Endothelial cell of umbilical vein (primary cell): ENCODE measurements around the gene SLC25A21. TPM values are rescaled to one million over a fixed set of nuclear protein-coding genes. Genes with fewer than 3 reads are reported as not detected.
"Not testable (repeated sequence)": the region's sequence is repeated elsewhere in the genome, so short reads cannot be mapped to it uniquely, and the experiment has no call there.

ENCODE experiments used
- BruUV-seq: library from RNA; stranded (reverse); fragments of 400-500 nt; replicated peaks from 2 replicates; lab custom pipeline; 2021; lab: Mats Ljungman, UMichigan
- CTCF ChIA-PET: fragments of 300-600, 350-600 bp; sonication (Branson Sonifier 250); formaldehyde crosslinking; loops from one replicate; lab custom pipeline; 2021; ENCODE audit warnings: antibody characterized with exemption, inconsistent platforms; lab: Charles Lee
- POLR2A ChIA-PET: fragments of 300-600, 350-600 bp; sonication (Branson Sonifier 250); formaldehyde crosslinking; loops from one replicate; lab custom pipeline; 2021; ENCODE audit warnings: antibody characterized with exemption, inconsistent platforms; lab: Charles Lee
- DNase-seq: peaks from one replicate; pipeline ENCODE4 v3.0.0-alpha.2; 2011; ENCODE audit warnings: low read depth, low spot score
- FAIRE-seq: peaks from 2 replicates; lab custom pipeline; 2011; peaks lifted over from hg19 to GRCh38; lab: Jason Lieb, UNC
- H2AFZ ChIP-seq: 2 replicates; pipeline ENCODE4 v1.6.0; 2012; ENCODE audit warnings: low read depth, low read length, control low read depth, inconsistent platforms
- H3K27ac ChIP-seq: 2 replicates; pipeline ENCODE4 v1.5.1; 2011; ENCODE audit warnings: low read depth, mild to moderate bottlenecking, control low read depth, low read length, moderate library complexity; ENCODE audit not compliant: insufficient read depth
- H3K27me3 ChIP-seq, 2 experiments: 2 replicates each; pipeline versions ENCODE4 v1.6.0 to v1.6.1; 2011; ENCODE audit warnings: low read length in 2 of 2, mixed read lengths in 1 of 2; ENCODE audit not compliant: control insufficient read depth in 2 of 2, insufficient read depth in 2 of 2
- H3K36me3 ChIP-seq, 2 experiments: 2 replicates in 1 of 2; 3 replicates in 1 of 2; pipeline ENCODE4 v1.5.1; 2011; ENCODE audit warnings: low read length in 2 of 2, mild to moderate bottlenecking in 1 of 2, moderate library complexity in 1 of 2; ENCODE audit not compliant: control insufficient read depth in 2 of 2, insufficient read depth in 2 of 2; ENCODE audit errors: extremely low read depth in 1 of 2
- H3K4me1 ChIP-seq: 3 replicates; pipeline ENCODE4 v1.5.1; 2011; ENCODE audit warnings: mild to moderate bottlenecking, low read length; ENCODE audit not compliant: control insufficient read depth, insufficient read depth; ENCODE audit errors: extremely low read depth
- H3K4me2 ChIP-seq: 2 replicates; pipeline ENCODE4 v1.6.1; 2011; ENCODE audit warnings: low read length, control low read depth, mixed read lengths; ENCODE audit not compliant: insufficient read depth
- H3K4me3 ChIP-seq, 3 experiments: fragments of 200-600 bp in 1 of 3; sonication (generic), shearing (Covaris generic) in 1 of 3; replicated peaks in 1 of 3; 2 replicates each; pipeline ENCODE4 v1.5.1; 2011 to 2016; ENCODE audit warnings: control low read depth in 3 of 3, low read length in 3 of 3, mild to moderate bottlenecking in 2 of 3, inconsistent platforms in 1 of 3, low read depth in 1 of 3, moderate library complexity in 1 of 3; ENCODE audit not compliant: insufficient read depth in 1 of 3
- H3K79me2 ChIP-seq: 2 replicates; pipeline ENCODE4 v1.6.0; 2012; ENCODE audit warnings: low read length, inconsistent platforms; ENCODE audit not compliant: control insufficient read depth, insufficient read depth
- H3K9ac ChIP-seq: replicated peaks from 2 replicates; pipeline ENCODE3; 2011; ENCODE audit warnings: low read length, control low read depth; ENCODE audit not compliant: insufficient read depth; ENCODE audit errors: extremely low read depth
- H3K9me1 ChIP-seq: replicated peaks from 3 replicates; pipeline ENCODE4 v1.6.0; 2011; ENCODE audit warnings: mild to moderate bottlenecking, low read length; ENCODE audit not compliant: control insufficient read depth, insufficient read depth; ENCODE audit errors: extremely low read depth
- H3K9me3 ChIP-seq: replicated peaks from 2 replicates; pipeline ENCODE4 v1.5.1; 2012; ENCODE audit warnings: low read length, inconsistent platforms; ENCODE audit not compliant: control insufficient read depth, insufficient read depth
- H4K20me1 ChIP-seq: replicated peaks from 2 replicates; pipeline ENCODE3; 2011; ENCODE audit warnings: mild to moderate bottlenecking, low read length; ENCODE audit not compliant: control insufficient read depth, insufficient read depth; ENCODE audit errors: extremely low read depth
- CTCF ChIP-seq, 2 donors: IDR thresholded peaks; 1 replicate in 1 of 2; 2 replicates in 1 of 2; pipeline ENCODE4 v1.5.1; 2011; ENCODE audit warnings: low read length in 2 of 2, mild to moderate bottlenecking in 2 of 2, moderate library complexity in 2 of 2, control low read depth in 1 of 2, inconsistent platforms in 1 of 2, low read depth in 1 of 2; ENCODE audit not compliant: insufficient read depth in 1 of 2; ENCODE audit errors: extremely low read depth in 1 of 2
- EZH2 ChIP-seq: IDR thresholded peaks from 2 replicates; pipeline ENCODE4 v1.6.1; 2012; ENCODE audit warnings: borderline replicate concordance, low read depth, mild to moderate bottlenecking, moderate library complexity, low read length, inconsistent platforms; ENCODE audit not compliant: severe bottlenecking
- FOS ChIP-seq: IDR thresholded peaks from 2 replicates; pipeline ENCODE4 v1.6.1; 2011; ENCODE audit warnings: mild to moderate bottlenecking, low read length, moderate library complexity, borderline replicate concordance; ENCODE audit not compliant: insufficient read depth
- GATA2 ChIP-seq: IDR thresholded peaks from 2 replicates; pipeline ENCODE4 v1.7.0; 2011; ENCODE audit warnings: low read depth, mild to moderate bottlenecking, moderate library complexity, mixed read lengths, low read length; ENCODE audit not compliant: insufficient read length, insufficient read depth
- JUN ChIP-seq: IDR thresholded peaks from 2 replicates; pipeline ENCODE4 v1.6.1; 2011; ENCODE audit warnings: borderline replicate concordance, low read depth; ENCODE audit not compliant: insufficient read length, insufficient read depth
- MYC ChIP-seq: IDR thresholded peaks from one replicate; pipeline ENCODE4 v1.6.1; 2011; ENCODE audit warnings: mild to moderate bottlenecking, low read depth, low read length
- POLR2A ChIP-seq: IDR thresholded peaks from 2 replicates; pipeline ENCODE4 v1.6.1; 2012; ENCODE audit warnings: low read depth, mild to moderate bottlenecking, control low read depth, low read length
- POLR2AphosphoS5 ChIP-seq: IDR thresholded peaks from 2 replicates; pipeline ENCODE4 v1.6.1; 2012; ENCODE audit warnings: low read depth, mild to moderate bottlenecking, control low read depth, low read length, moderate library complexity; ENCODE audit not compliant: insufficient read depth
- dilution Hi-C: fragments of 300-500 bp; cut with MboI; formaldehyde crosslinking; loops from one replicate; pipeline ENCODE4 v1.15.0; 2019; ENCODE audit warnings: low sequenced_read_pairs; ENCODE audit not compliant: extremely low pct_ligation_motif_present
- intact Hi-C: fragments of 100-400 bp; cut with micrococcal nuclease; formaldehyde crosslinking; loops from one replicate; pipeline ENCODE4 v1.10.0; 2022
- polyA plus RNA-seq, 4 experiments: library from polyadenylated mRNA; depleted of rRNA in 3 of 4; stranded (reverse) in 3 of 4; unstranded in 1 of 4; fragments of >200 nt; gene quantifications; 2 replicates each; pipeline versions ENCODE4 v1.2.1 to v1.2.3, GENCODE V29; 2011 to 2012; ENCODE audit warnings: missing spikeins in 1 of 4
- total RNA-seq: library from RNA; stranded (reverse); gene quantifications from 2 replicates; pipeline ENCODE4 v1.2.3, GENCODE V29; 2021
- TF ChIP-seq, protein P1 (sequence below): IDR thresholded peaks from 2 replicates; pipeline ENCODE4 v1.6.1; 2011; ENCODE audit not compliant: insufficient read depth, insufficient read length

SLC25A21 gene
- total and polyA plus RNA-seq, 2 donors (not counting 3 experiments of a cell fraction or from before 2014, with no cell fraction given), result 0.98 to 1.4 TPM

DNA sequence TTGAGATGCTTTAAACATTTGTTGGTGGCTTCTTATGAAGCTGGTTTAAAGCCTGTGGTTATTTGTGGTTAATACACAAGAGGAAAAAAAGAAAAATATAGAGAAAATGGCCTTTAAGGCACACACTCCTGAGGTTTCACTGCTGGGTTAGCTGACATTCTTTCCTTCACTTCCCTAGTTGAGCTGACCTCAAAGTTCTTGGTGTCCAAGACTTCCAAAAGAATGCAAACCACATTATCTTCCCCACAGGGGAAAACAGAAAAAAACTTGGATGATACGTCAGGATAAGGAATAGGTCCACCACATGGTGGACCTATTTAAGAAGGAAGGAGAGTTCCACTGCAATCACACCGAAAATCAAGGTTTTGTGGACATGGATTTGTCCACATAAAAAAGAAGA lies 94.3 kb downstream of the SLC25A21 start:
- intact Hi-C loops, result no loop called here
- ChIA-PET CTCF (no interaction called here), POLR2A (no interaction called here)
- no peaks in the 10 kb centered on the region for H3K27me3 ChIP-seq
- BruUV-seq, result no TSS peak
- DNase-seq (no peak), FAIRE-seq (no peak)
- dilution Hi-C loops, result no loop called here
- H3K4me1 ChIP-seq, result no peaks in the 10 kb centered on the region
- H2AFZ ChIP-seq, result no peak overlapping the region
- TF ChIP-seq POLR2AphosphoS5, result no peak
- no peak for TF ChIP-seq EZH2
- TF ChIP-seq, protein P1, sequence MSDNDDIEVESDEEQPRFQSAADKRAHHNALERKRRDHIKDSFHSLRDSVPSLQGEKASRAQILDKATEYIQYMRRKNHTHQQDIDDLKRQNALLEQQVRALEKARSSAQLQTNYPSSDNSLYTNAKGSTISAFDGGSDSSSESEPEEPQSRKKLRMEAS, result no peak
- TF ChIP-seq GATA2, result no peak
- TF ChIP-seq POLR2A, result no peak
- TF ChIP-seq JUN, result no peak
- no peak for TF ChIP-seq MYC
- TF ChIP-seq FOS, result no peak
- TF ChIP-seq CTCF (IDR thresholded peaks at IDR 0.05; ENCODE audit: extremely low read depth in 1 of 2, insufficient read depth in 1 of 2, low read depth in 1 of 2, low read length in 2 of 2), result no peak
- no peaks in the 10 kb centered on the region for H3K9me1 ChIP-seq
- no peak overlapping the region for H3K4me2 ChIP-seq
- H3K4me3 ChIP-seq, result no peak overlapping the region
- H3K36me3 ChIP-seq, result no peaks in the 10 kb centered on the region
- H4K20me1 ChIP-seq, result no peaks in the 10 kb centered on the region
- no peak overlapping the region for H3K9ac ChIP-seq
- H3K27ac ChIP-seq, result no peak overlapping the region
- H3K9me3 ChIP-seq, result no peaks in the 10 kb centered on the region
- no peaks in the 10 kb centered on the region for H3K79me2 ChIP-seq

DNA sequence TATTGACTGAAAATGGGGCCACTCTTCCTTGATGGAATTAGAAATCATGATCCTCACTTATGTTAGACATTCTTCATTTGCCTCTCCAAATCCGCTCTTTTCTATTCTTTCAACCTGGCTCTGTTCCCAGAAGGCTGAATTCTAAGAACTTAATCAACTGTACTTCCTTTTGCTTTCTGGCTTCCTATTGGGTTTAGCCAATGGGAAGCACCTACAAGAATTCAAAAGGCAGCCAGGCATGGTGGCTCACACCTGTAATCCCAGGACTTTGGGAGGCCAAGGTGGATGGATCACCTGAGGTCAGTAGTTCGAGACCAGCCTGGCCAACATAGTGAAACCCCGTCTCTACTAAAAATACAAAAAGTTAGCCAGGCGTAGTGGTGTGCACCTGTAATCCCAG lies 98.1 kb downstream of the SLC25A21 start:
- BruUV-seq, H3K27me3 ChIP-seq, CTCF ChIA-PET, dilution Hi-C loops, H3K36me3 ChIP-seq, H3K9me1 ChIP-seq, H3K27ac ChIP-seq, H2AFZ ChIP-seq, H3K9ac ChIP-seq, H3K79me2 ChIP-seq, intact Hi-C loops, H4K20me1 ChIP-seq, H3K4me2 ChIP-seq, H3K9me3 ChIP-seq, H3K4me1 ChIP-seq, FAIRE-seq, H3K4me3 ChIP-seq, POLR2A ChIA-PET: not testable (repeated sequence)
- DNase-seq, result peak; percentile 51
